Left ventricle myocardium inferior (tissue), 1 donor: Measurements from ENCODE around the gene ARHGAP29. TPM values are rescaled to one million over a fixed set of nuclear protein-coding genes. Genes with fewer than 3 reads are reported as not detected.

ENCODE experiments used
- DNase-seq: peaks from one replicate; pipeline ENCODE4 v3.0.0-alpha.2; 2020
- H3K27ac ChIP-seq: fragments of 200-600 bp; replicated peaks from 2 replicates; pipeline ENCODE4 v1.8.0; 2021
- H3K27me3 ChIP-seq: fragments of 200-600 bp; 2 replicates; pipeline ENCODE4 v1.8.0; 2021; ENCODE audit warnings: low read depth
- H3K36me3 ChIP-seq: fragments of 200-600 bp; 2 replicates; pipeline ENCODE4 v1.8.0; 2021
- H3K4me1 ChIP-seq: fragments of 200-600 bp; 2 replicates; pipeline ENCODE4 v1.8.0; 2021
- H3K4me3 ChIP-seq: fragments of 200-600 bp; 2 replicates; pipeline ENCODE4 v1.8.0; 2021; ENCODE audit warnings: mild to moderate bottlenecking, moderate library complexity
- H3K9me3 ChIP-seq: fragments of 200-600 bp; replicated peaks from 2 replicates; pipeline ENCODE4 v1.8.0; 2021
- CTCF ChIP-seq: fragments of 200-600 bp; IDR thresholded peaks from 2 replicates; pipeline ENCODE4 v1.8.0; 2021; ENCODE audit warnings: antibody characterized with exemption, mild to moderate bottlenecking, borderline replicate concordance
- intact Hi-C: fragments of 100-400 bp; cut with micrococcal nuclease; formaldehyde crosslinking; loops from one replicate; pipeline ENCODE4 v1.11.0; 2022
- total RNA-seq: library from RNA; stranded (reverse); fragmentation: NEBNext Ultra II Directional; extraction: Animal tissue kit (Norgen Biotek cat#: 25700); gene quantifications from one replicate; pipeline ENCODE4 v1.2.1, GENCODE V29; 2021
- donor health status: DM: no; HTN: yes; CAD: no; lungs with severe emphysema.

Gene ARHGAP29
- total RNA-seq, 1 donor from 2014 or later = 26.5 TPM

GRCh38 chr1:94270801-94271203 is 33.4 kb upstream of the ARHGAP29 start:
- intact Hi-C loops = no loop called here
- H3K27me3 ChIP-seq = no peaks in the 10 kb centered on the region
- DNase-seq = no peak
- TF ChIP-seq CTCF = no peak
- no peaks in the 10 kb centered on the region for H3K36me3 ChIP-seq
- no peak overlapping the region for H3K4me3 ChIP-seq
- no peak overlapping the region for H3K27ac ChIP-seq
- H3K9me3 ChIP-seq = no peaks in the 10 kb centered on the region
- H3K4me1 ChIP-seq = peaks cover 7% of the 10 kb centered on the region

GRCh38 chr1:94269921-94270320 is 32.5 kb upstream of the ARHGAP29 start:
- intact Hi-C loops = no loop called here

GRCh38 chr1:94265906-94266305 is 28.5 kb upstream of the ARHGAP29 start:
- no peak for TF ChIP-seq CTCF
- Histone ChIP-seq H3K4me1 (peaks cover 16% of the 10 kb centered on the region), H3K27me3 (no peaks in the 10 kb centered on the region), H3K27ac (peak overlapping the region; percentile 31), H3K36me3 (no peaks in the 10 kb centered on the region), H3K4me3 (no peak overlapping the region), H3K9me3 (no peaks in the 10 kb centered on the region)
- intact Hi-C loops = no loop called here
- DNase-seq = no peak

More at GRCh38 chr1:94269921-94270320, 32.5 kb upstream of the ARHGAP29 start:
- H3K27me3 ChIP-seq = no peaks in the 10 kb centered on the region
- no peak for DNase-seq
- no peak for TF ChIP-seq CTCF
- no peak overlapping the region for H3K4me3 ChIP-seq
- H3K4me1 ChIP-seq = peaks cover 16% of the 10 kb centered on the region
- H3K36me3 ChIP-seq = no peaks in the 10 kb centered on the region
- H3K27ac ChIP-seq = no peak overlapping the region
- H3K9me3 ChIP-seq = no peaks in the 10 kb centered on the region

GRCh38 chr1:94265011-94265422 is 27.6 kb upstream of the ARHGAP29 start:
- Histone ChIP-seq H3K4me1 (peaks cover 16% of the 10 kb centered on the region), H3K9me3 (no peaks in the 10 kb centered on the region), H3K4me3 (no peak overlapping the region), H3K36me3 (no peaks in the 10 kb centered on the region), H3K27me3 (no peaks in the 10 kb centered on the region), H3K27ac (no peak overlapping the region)
- DNase-seq = no peak
- intact Hi-C loops = no loop called here
- no peak for TF ChIP-seq CTCF

GRCh38 chr1:94260635-94261387 is 23.4 kb upstream of the ARHGAP29 start:
- DNase-seq = no peak
- Histone ChIP-seq H3K36me3 (no peaks in the 10 kb centered on the region), H3K9me3 (no peaks in the 10 kb centered on the region), H3K4me3 (no peak overlapping the region), H3K27ac (no peak overlapping the region), H3K27me3 (no peaks in the 10 kb centered on the region), H3K4me1 (peaks cover 25% of the 10 kb centered on the region)
- no peak for TF ChIP-seq CTCF
- intact Hi-C loops = no loop called here
